Type B pancreatic cell (in vitro differentiated cells): Measurements from ENCODE around the gene PRPF18. TPM values are rescaled to one million over a fixed set of nuclear protein-coding genes. Genes with fewer than 3 reads are reported as not detected.

Experiments
- DNase-seq: peaks from one replicate; pipeline ENCODE4 v3.0.0; 2021; ENCODE audit warnings: mixed read lengths; ENCODE audit not compliant: unreplicated experiment; ENCODE audit errors: extremely low spot score
- H3K27ac Mint-ChIP-seq: 2 replicates; pipeline ENCODE4 v1.8.0; 2021; ENCODE audit warnings: mild to moderate bottlenecking, mixed read lengths
- H3K27me3 Mint-ChIP-seq: 2 replicates; pipeline ENCODE4 v1.8.0; 2021; ENCODE audit warnings: mixed read lengths
- H3K36me3 Mint-ChIP-seq: 2 replicates; pipeline ENCODE4 v1.8.0; 2021; ENCODE audit warnings: mixed read lengths
- H3K4me1 Mint-ChIP-seq: one replicate; pipeline ENCODE4 v1.8.0; 2021; ENCODE audit warnings: mixed read lengths; ENCODE audit not compliant: unreplicated experiment
- H3K4me3 Mint-ChIP-seq: 2 replicates; pipeline ENCODE4 v1.8.0; 2021; ENCODE audit warnings: mild to moderate bottlenecking, mixed read lengths
- H3K9me3 Mint-ChIP-seq: 2 replicates; pipeline ENCODE4 v1.8.0; 2021; ENCODE audit warnings: mixed read lengths
- CTCF ChIP-seq: fragments of 200-600 bp; sonication (generic); conservative IDR thresholded peaks from 2 replicates; pipeline ENCODE4 v1.5.0; 2021; ENCODE audit warnings: antibody characterized with exemption, mild to moderate bottlenecking
- total RNA-seq: library from RNA; stranded (reverse); gene quantifications from 2 replicates; pipeline ENCODE4 v1.2.1, GENCODE V29; 2021; ENCODE audit warnings: low replicate concordance

The PRPF18 gene
- total RNA-seq, 1 donor from 2014 or later, result 16.7 TPM

DNA sequence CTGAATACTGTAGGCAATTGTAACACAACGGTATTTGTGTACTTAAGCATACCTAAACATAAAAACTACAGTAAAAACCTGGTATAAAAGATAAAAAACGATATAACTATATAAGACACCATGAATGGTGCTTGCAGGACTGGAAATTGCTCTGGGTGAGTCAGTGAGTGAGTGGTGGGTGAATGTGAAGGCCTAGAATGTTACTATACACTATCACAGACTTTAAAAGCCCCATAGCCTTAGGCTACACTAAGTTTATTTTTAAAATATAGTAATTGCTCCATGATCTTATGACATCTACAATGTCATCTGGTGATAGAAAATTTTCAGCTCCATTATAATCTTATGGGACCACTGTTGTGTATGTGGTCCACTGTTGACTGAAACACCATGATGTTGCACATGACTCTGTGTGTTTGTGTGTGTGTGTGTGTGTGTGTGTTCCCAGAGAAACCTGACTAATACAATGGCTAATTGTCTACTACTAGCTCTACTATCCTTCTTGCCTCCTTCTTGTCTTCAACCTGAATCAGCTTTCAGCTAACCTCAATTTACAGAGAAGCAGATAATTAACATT lies 27.6 kb upstream of the PRPF18 start:
- H3K4me1 Mint-ChIP-seq, result peaks cover 16% of the 10 kb centered on the region
- no peak overlapping the region for H3K27ac Mint-ChIP-seq
- H3K9me3 Mint-ChIP-seq, result peaks cover 2% of the 10 kb centered on the region
- no peak for TF ChIP-seq CTCF
- H3K27me3 Mint-ChIP-seq, result peaks cover 3% of the 10 kb centered on the region
- H3K4me3 Mint-ChIP-seq, result no peak overlapping the region
- DNase-seq, result no peak
- H3K36me3 Mint-ChIP-seq, result no peaks in the 10 kb centered on the region

GRCh38 chr10:13560597-13560996 lies 26.2 kb upstream of the PRPF18 start:
- peaks cover 16% of the 10 kb centered on the region for H3K4me1 Mint-ChIP-seq
- no peak for TF ChIP-seq CTCF
- H3K27ac Mint-ChIP-seq, result no peak overlapping the region
- H3K9me3 Mint-ChIP-seq, result peaks cover 6% of the 10 kb centered on the region
- H3K4me3 Mint-ChIP-seq, result no peak overlapping the region
- DNase-seq, result no peak
- H3K36me3 Mint-ChIP-seq, result no peaks in the 10 kb centered on the region
- H3K27me3 Mint-ChIP-seq, result peaks cover 6% of the 10 kb centered on the region

- H3K9me3 Mint-ChIP-seq, result peaks cover 6% of the 10 kb centered on the region
- H3K36me3 Mint-ChIP-seq, result no peaks in the 10 kb centered on the region
- peaks cover 4% of the 10 kb centered on the region for H3K27me3 Mint-ChIP-seq
- no peak overlapping the region for H3K4me3 Mint-ChIP-seq
- no peak for TF ChIP-seq CTCF
- H3K4me1 Mint-ChIP-seq, result peaks cover 6% of the 10 kb centered on the region
- no peak overlapping the region for H3K27ac Mint-ChIP-seq
- no peak for DNase-seq
Observed at GRCh38 chr10:13563481-13564445, 23.0 kb upstream of the PRPF18 start.

DNA sequence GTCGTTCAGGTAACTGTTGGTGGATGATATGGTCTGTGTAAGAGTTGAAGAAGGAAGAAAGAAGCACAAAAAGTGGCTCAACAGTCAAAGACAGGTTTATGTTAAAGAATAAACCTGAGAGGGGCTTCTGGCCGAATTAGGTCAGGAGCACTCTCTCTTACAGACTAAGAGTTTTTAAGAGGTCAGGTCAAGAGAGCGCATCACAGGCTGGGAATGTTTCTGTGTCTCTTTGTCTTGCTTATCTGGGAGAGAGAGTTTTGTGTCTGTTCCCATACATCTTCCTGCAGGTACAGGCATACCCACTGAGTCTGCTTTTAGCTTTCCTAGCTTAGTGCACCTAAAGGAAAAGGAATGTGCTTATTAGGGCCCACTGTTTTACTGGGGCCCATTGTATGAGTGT lies 22.2 kb upstream of the PRPF18 start:
- DNase-seq, result no peak
- H3K4me1 Mint-ChIP-seq, result peaks cover 6% of the 10 kb centered on the region
- no peaks in the 10 kb centered on the region for H3K36me3 Mint-ChIP-seq
- TF ChIP-seq CTCF, result no peak
- H3K4me3 Mint-ChIP-seq, result no peak overlapping the region
- H3K9me3 Mint-ChIP-seq, result peaks cover 6% of the 10 kb centered on the region
- H3K27me3 Mint-ChIP-seq, result peaks cover 7% of the 10 kb centered on the region
- H3K27ac Mint-ChIP-seq, result no peak overlapping the region

GRCh38 chr10:13567030-13567429 lies 19.7 kb upstream of the PRPF18 start:
- no peak for TF ChIP-seq CTCF
- no peaks in the 10 kb centered on the region for H3K36me3 Mint-ChIP-seq
- peaks cover 6% of the 10 kb centered on the region for H3K9me3 Mint-ChIP-seq
- peaks cover 14% of the 10 kb centered on the region for H3K27me3 Mint-ChIP-seq
- H3K4me3 Mint-ChIP-seq, result no peak overlapping the region
- no peaks in the 10 kb centered on the region for H3K4me1 Mint-ChIP-seq
- H3K27ac Mint-ChIP-seq, result no peak overlapping the region
- DNase-seq, result no peak
